Measurements from ENCODE around the gene TRIM42. TPM values are rescaled to one million over a fixed set of nuclear protein-coding genes. Genes with fewer than 3 reads are reported as not detected.

Gene TRIM42
- total RNA-seq (2021; ENCODE audit: unreplicated experiment) (not detected), Bru-seq, nascent RNA (not detected), BruChase-seq, experiment 1, labeled RNA remaining after a 6-hour chase (not detected), BruChase-seq, experiment 2, labeled RNA remaining after a 2-hour chase (not detected)
- not detected in 2 replicates for polyA plus RNA-seq (2012)
- long read RNA-seq, result 0 reads

DNA sequence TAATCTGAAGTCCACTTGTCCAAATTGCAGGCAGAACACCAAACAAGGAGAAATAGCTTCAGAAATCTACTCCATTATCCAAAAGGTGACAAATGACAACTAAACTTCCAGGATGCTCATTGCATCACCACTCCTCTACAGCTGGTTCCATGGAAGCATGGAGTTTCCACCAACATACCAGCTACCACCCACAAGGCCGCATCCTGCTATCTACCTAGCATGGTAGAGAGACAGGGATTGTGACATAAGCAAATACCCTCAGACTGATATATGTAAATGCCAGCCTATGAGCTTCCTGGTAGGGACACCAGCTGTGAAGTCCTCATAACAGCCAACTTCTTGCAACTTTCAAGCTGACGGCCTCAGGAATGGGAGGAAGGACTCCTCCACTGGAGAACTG, at the start of gene TRIM42:
TRIM42 (plus strand) TSS at position 301 of the 400 bp plus-strand sequence. CDS start 166 bp downstream, outside the sequence.
- DNase-seq (ENCODE audit: low read depth, low spot score) (no peak), ATAC-seq (no peak)
- Histone ChIP-seq H3K9me2 (ENCODE audit: insufficient read depth) (no peaks in the 10 kb centered on the region), H3K4me1 (ENCODE audit: control insufficient read depth in 1 of 2, insufficient read depth in 2 of 2, low read length in 2 of 2) (no peaks in the 10 kb centered on the region), H3K9ac (ENCODE audit: low read length) (no peak within 1 kb of the TSS), H3K79me2 (ENCODE audit: insufficient read depth, low read length) (no peaks in the 10 kb centered on the region), H3K36me3 (ENCODE audit: control insufficient read depth in 1 of 2, insufficient read depth in 2 of 2, low read length in 2 of 2) (no peaks in the 10 kb centered on the region), H4K20me1 (ENCODE audit: insufficient read depth) (no peaks in the 10 kb centered on the region), H3K9me3 (ENCODE audit: control insufficient read depth in 1 of 2, insufficient read depth in 1 of 2, low read depth in 1 of 2, low read length in 2 of 2) (no peaks in the 10 kb centered on the region), H2AFZ (ENCODE audit: low read depth, low read length, poor library complexity, severe bottlenecking) (no peak within 1 kb of the TSS), H3K4me2 (ENCODE audit: low read length) (no peak within 1 kb of the TSS), H3K4me3 (replicated peaks in 1 of 2; ENCODE audit: low read depth in 1 of 2, low read length in 2 of 2) (no peak within 1 kb of the TSS), H3K27me3 (ENCODE audit: insufficient read depth, low read length) (peaks cover 19% of the 10 kb centered on the region), H3K27ac (ENCODE audit: low read depth, low read length) (no peak within 1 kb of the TSS)
- ChIA-PET CTCF (no interaction called here), RAD21 (ENCODE audit: low non-redundant PET in 1 of 2, low total read pairs in 2 of 2, uncharacterized antibody in 2 of 2, unreplicated experiment in 2 of 2) (no interaction called here), POLR2A (no interaction called here)
- no peak for TF ChIP-seq SP1 (IDR thresholded peaks at IDR 0.05; ENCODE audit: low read depth)
- TF ChIP-seq ATF3 (IDR thresholded peaks at IDR 0.05), result no peak
- TF ChIP-seq CEBPB (IDR thresholded peaks at IDR 0.05; ENCODE audit: low read depth), result no peak
- TF ChIP-seq EZH2 (IDR thresholded peaks at IDR 0.05), result no peak
- no peak for TF ChIP-seq TCF7L2 (IDR thresholded peaks at IDR 0.05; ENCODE audit: borderline replicate concordance, extremely low read depth, insufficient read depth, insufficient read length)
- TF ChIP-seq CBX3 (IDR thresholded peaks at IDR 0.05; ENCODE audit: low read depth), result no peak
- TF ChIP-seq ZBTB33 (IDR thresholded peaks at IDR 0.05; ENCODE audit: extremely low read depth, insufficient replicate concordance, low read length), result no peak
- no peak for TF ChIP-seq JUND (IDR thresholded peaks at IDR 0.05)
- no peak for TF ChIP-seq REST (IDR thresholded peaks at IDR 0.05; ENCODE audit: low read depth)
- TF ChIP-seq RAD21 (IDR thresholded peaks at IDR 0.05; ENCODE audit: low read depth), result no peak
- BruUV-seq (replicated peaks), result no TSS peak
- intact Hi-C loops (cut with micrococcal nuclease), result no loop called here

Measured in HCT116 (cell line).